ENCODE data around the gene NARS2. TPM values are rescaled to one million over a fixed set of nuclear protein-coding genes. Genes with fewer than 3 reads are reported as not detected.

The NARS2 gene
- total and polyA plus RNA-seq, 10 of the 15 experiments (the other 5 are each of a cell fraction or from before 2014, with no cell fraction given): 22.2 to 45.3 (median 36.3) TPM

DNA sequence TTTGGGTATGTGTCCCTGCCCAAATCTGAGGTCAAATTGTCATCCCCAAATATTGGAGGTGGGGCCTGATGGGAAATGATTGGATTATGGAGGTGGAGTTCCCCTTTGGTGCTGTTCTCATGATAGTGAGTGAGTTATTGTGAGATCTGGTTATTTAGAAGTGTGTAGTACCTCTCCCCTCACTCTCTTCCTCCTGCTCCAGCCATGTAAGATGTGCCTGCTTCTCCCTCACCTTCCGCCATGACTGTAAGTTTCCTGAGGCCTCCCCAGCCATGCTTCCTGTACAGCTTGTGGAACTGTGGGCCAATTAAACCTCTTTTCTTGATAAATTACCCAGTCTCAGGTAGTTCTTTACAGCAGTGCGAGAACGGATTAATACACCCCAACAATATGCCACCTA lies 166.0 kb downstream of the NARS2 start:
- 94% methylated on average over 3 of the region's 3 CpGs for WGBS (ENCODE audit: insufficient coverage, insufficient replicate concordance, low lambda C conversion rate, missing lambda C conversion rate)
- POLR2A ChIA-PET: no interaction called here
- H4K20me1 ChIP-seq (ENCODE audit: control insufficient read depth, insufficient read depth): no peaks in the 10 kb centered on the region
- TF ChIP-seq, protein P1, sequence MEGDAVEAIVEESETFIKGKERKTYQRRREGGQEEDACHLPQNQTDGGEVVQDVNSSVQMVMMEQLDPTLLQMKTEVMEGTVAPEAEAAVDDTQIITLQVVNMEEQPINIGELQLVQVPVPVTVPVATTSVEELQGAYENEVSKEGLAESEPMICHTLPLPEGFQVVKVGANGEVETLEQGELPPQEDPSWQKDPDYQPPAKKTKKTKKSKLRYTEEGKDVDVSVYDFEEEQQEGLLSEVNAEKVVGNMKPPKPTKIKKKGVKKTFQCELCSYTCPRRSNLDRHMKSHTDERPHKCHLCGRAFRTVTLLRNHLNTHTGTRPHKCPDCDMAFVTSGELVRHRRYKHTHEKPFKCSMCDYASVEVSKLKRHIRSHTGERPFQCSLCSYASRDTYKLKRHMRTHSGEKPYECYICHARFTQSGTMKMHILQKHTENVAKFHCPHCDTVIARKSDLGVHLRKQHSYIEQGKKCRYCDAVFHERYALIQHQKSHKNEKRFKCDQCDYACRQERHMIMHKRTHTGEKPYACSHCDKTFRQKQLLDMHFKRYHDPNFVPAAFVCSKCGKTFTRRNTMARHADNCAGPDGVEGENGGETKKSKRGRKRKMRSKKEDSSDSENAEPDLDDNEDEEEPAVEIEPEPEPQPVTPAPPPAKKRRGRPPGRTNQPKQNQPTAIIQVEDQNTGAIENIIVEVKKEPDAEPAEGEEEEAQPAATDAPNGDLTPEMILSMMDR (IDR thresholded peaks at IDR 0.05 in 2 of 3, conservative IDR thresholded peaks at IDR 0.05 in 1 of 3; ENCODE audit: control insufficient read depth in 2 of 3, extremely low read depth in 1 of 3, insufficient read depth in 1 of 3, low read depth in 3 of 3, low read length in 3 of 3): no peak
- no peak for TF ChIP-seq EZH2 (IDR thresholded peaks at IDR 0.05; ENCODE audit: borderline replicate concordance, control insufficient read depth, low read depth, low read length)
- TF ChIP-seq TAF1 (IDR thresholded peaks at IDR 0.05; ENCODE audit: borderline replicate concordance, low read depth, low read length): no peak
- TF ChIP-seq SREBF2 (IDR thresholded peaks at IDR 0.05; ENCODE audit: low read length): no peak
- TF ChIP-seq FOXM1 (IDR thresholded peaks at IDR 0.05; ENCODE audit: low read depth, low read length): no peak
- TF ChIP-seq, protein P2, sequence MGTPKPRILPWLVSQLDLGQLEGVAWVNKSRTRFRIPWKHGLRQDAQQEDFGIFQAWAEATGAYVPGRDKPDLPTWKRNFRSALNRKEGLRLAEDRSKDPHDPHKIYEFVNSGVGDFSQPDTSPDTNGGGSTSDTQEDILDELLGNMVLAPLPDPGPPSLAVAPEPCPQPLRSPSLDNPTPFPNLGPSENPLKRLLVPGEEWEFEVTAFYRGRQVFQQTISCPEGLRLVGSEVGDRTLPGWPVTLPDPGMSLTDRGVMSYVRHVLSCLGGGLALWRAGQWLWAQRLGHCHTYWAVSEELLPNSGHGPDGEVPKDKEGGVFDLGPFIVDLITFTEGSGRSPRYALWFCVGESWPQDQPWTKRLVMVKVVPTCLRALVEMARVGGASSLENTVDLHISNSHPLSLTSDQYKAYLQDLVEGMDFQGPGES (IDR thresholded peaks at IDR 0.05): no peak
- no peak for TF ChIP-seq POLR2AphosphoS2 (IDR thresholded peaks at IDR 0.05; ENCODE audit: low read depth, low read length)
- TF ChIP-seq CHD1 (IDR thresholded peaks at IDR 0.05; ENCODE audit: low read depth, low read length): no peak
- no peak for TF ChIP-seq ETV6 (conservative IDR thresholded peaks at IDR 0.05 in 1 of 2, IDR thresholded peaks at IDR 0.05 in 1 of 2; ENCODE audit: borderline replicate concordance in 1 of 2, low read depth in 1 of 2)
- no peak for TF ChIP-seq SUZ12 (IDR thresholded peaks at IDR 0.05; ENCODE audit: unreplicated experiment)
- TF ChIP-seq, protein P3, sequence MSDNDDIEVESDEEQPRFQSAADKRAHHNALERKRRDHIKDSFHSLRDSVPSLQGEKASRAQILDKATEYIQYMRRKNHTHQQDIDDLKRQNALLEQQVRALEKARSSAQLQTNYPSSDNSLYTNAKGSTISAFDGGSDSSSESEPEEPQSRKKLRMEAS (IDR thresholded peaks at IDR 0.05; ENCODE audit: low read depth, low read length): no peak
- TF ChIP-seq HDAC2 (IDR thresholded peaks at IDR 0.05): no peak
- TF ChIP-seq GABPA (IDR thresholded peaks at IDR 0.05; ENCODE audit: low read depth): no peak
- TF ChIP-seq STAT1 (conservative IDR thresholded peaks at IDR 0.05): no peak
- TF ChIP-seq KLF5 (IDR thresholded peaks at IDR 0.05; ENCODE audit: partially characterized antibody): no peak
- no peak for TF ChIP-seq MYB (IDR thresholded peaks at IDR 0.05; ENCODE audit: borderline replicate concordance, low read depth, low read length)
- TF ChIP-seq ZNF207 (IDR thresholded peaks at IDR 0.05; ENCODE audit: borderline replicate concordance): no peak
- TF ChIP-seq RCOR1 (conservative IDR thresholded peaks at IDR 0.05; ENCODE audit: low read depth, low read length): no peak
- TF ChIP-seq ZNF274 (IDR thresholded peaks at IDR 0.05; ENCODE audit: insufficient read depth, insufficient read length): no peak
- SMC1A ChIA-PET (ENCODE audit: uncharacterized antibody, unreplicated experiment): no interaction called here
- CTCF ChIA-PET: no interaction called here
- no peaks in the 10 kb centered on the region for H3K36me3 ChIP-seq (ENCODE audit: control insufficient read depth in 2 of 2, insufficient read depth in 2 of 2, low read length in 1 of 2)
- BruUV-seq (replicated peaks): no TSS peak
- RAD21 ChIA-PET (ENCODE audit: unreplicated experiment): no interaction called here
- no peak for ATAC-seq
- no peak overlapping the region for H2AFZ ChIP-seq (ENCODE audit: control insufficient read depth, low read depth, low read length)
- no peak for DNase-seq (ENCODE audit: low read depth, low spot score)
- in situ Hi-C loops (cut with MboI) (no loop called here), intact Hi-C loops (cut with micrococcal nuclease; ENCODE audit: unreplicated experiment) (no loop called here)
- H3K9ac ChIP-seq (ENCODE audit: control insufficient read depth, insufficient read depth, low read length): no peak overlapping the region
- no peaks in the 10 kb centered on the region for H3K4me1 ChIP-seq (ENCODE audit: control insufficient read depth, insufficient read depth, low read length)
- no peak for FAIRE-seq
- H3K27me3 ChIP-seq (replicated peaks in 1 of 2; ENCODE audit: control insufficient read depth in 2 of 2, insufficient read depth in 2 of 2, low read length in 1 of 2): no peaks in the 10 kb centered on the region
- H3K27ac ChIP-seq (ENCODE audit: control insufficient read depth, insufficient read depth): no peak overlapping the region
- H3K4me2 ChIP-seq (ENCODE audit: control insufficient read depth, insufficient read depth): no peak overlapping the region
- no peaks in the 10 kb centered on the region for H3K79me2 ChIP-seq (ENCODE audit: control insufficient read depth, insufficient read depth, low read length)
- H3K4me3 ChIP-seq: no peak overlapping the region
- peaks cover 2% of the 10 kb centered on the region; the same call in 2 of the 3 replicates for H3K9me3 ChIP-seq (replicated peaks; ENCODE audit: control insufficient read depth, insufficient read depth, low read length)
